Dendritic cell treated with granulocyte-macrophage colony-stimulating factor and Interleukin-4, amounts not matched to agents 40 ng/mL and 50 ng/mL, for 4 days (primary cell): ENCODE data around the gene GPR62.

Experiments used
- H3K27ac Mint-ChIP-seq: one replicate; pipeline ENCODE4 v1.8.0; 2022; ENCODE audit warnings: mild to moderate bottlenecking, mixed read lengths
- H3K27me3 Mint-ChIP-seq: one replicate; pipeline ENCODE4 v1.8.0; 2022; ENCODE audit warnings: mild to moderate bottlenecking, mixed read lengths
- H3K36me3 Mint-ChIP-seq: one replicate; pipeline ENCODE4 v1.8.0; 2022; ENCODE audit warnings: low read depth, mixed read lengths
- H3K4me1 Mint-ChIP-seq: one replicate; pipeline ENCODE4 v1.8.0; 2022; ENCODE audit warnings: low read depth, mixed read lengths
- H3K4me3 Mint-ChIP-seq: one replicate; pipeline ENCODE4 v1.8.0; 2022; ENCODE audit warnings: mild to moderate bottlenecking, moderate library complexity, mixed read lengths
- H3K9me3 Mint-ChIP-seq: one replicate; pipeline ENCODE4 v1.8.0; 2022; ENCODE audit warnings: mixed read lengths
- intact Hi-C: fragments of 100-400 bp; cut with micrococcal nuclease; formaldehyde crosslinking; loops from one replicate; pipeline ENCODE4 v1.15.0; 2022

Gene GPR62

GRCh38 chr3:51943451-51944391 is 11.5 kb upstream of the GPR62 start:
- Mint-ChIP-seq H3K36me3 (peaks cover 21% of the 10 kb centered on the region), H3K27ac (peak overlapping the region; percentile 85)

DNA sequence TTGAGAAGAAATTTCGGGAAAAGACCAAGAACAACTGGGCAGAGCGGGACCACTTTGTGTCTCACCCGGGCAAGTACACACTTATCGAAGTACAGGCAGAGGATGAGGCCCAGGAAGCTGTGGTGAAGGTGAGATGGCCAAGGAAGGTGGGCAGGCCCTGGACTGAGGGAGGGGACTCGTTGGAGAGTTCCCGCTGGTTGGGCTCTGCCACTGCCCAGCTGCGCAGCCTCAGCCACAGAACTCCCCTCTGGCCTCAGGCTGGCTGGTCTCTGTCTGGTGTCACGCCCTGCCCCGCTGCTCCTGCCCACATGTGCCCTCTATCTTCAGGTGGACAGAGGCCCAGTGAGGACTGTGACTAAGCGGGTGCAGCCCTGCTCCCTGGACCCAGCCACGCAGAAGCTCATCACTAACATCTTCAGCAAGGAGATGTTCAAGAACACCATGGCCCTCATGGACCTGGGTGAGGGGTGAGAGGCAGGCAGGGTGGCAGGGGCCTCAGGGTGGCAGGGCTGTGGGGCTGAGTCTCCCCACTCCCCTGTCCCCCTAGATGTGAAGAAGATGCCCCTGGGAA is 10.6 kb upstream of the GPR62 start:
- Mint-ChIP-seq H3K4me3 (no peak overlapping the region), H3K36me3 (peaks cover 13% of the 10 kb centered on the region), H3K4me1 (peaks cover 36% of the 10 kb centered on the region), H3K27ac (peak overlapping the region; percentile 85), H3K9me3 (no peaks in the 10 kb centered on the region), H3K27me3 (no peaks in the 10 kb centered on the region)
- intact Hi-C loops: loop anchor here (5.0 kb wide), 1 partner anchor 113 kb away; the partner anchor contains the start of gene DUSP7

More at GRCh38 chr3:51943451-51944391, 11.5 kb upstream of the GPR62 start:
- no peak overlapping the region for H3K4me3 Mint-ChIP-seq
- H3K4me1 Mint-ChIP-seq: peaks cover 43% of the 10 kb centered on the region
- no peaks in the 10 kb centered on the region for H3K27me3 Mint-ChIP-seq
- intact Hi-C loops: loop anchor here (5.0 kb wide), 1 partner anchor 114 kb away; the partner anchor contains the start of gene DUSP7
- H3K9me3 Mint-ChIP-seq: no peaks in the 10 kb centered on the region

GRCh38 chr3:51945031-51945840 is 9.9 kb upstream of the GPR62 start:
- H3K4me1 Mint-ChIP-seq: peaks cover 35% of the 10 kb centered on the region
- H3K27ac Mint-ChIP-seq: no peak overlapping the region
- intact Hi-C loops: no loop called here
- H3K27me3 Mint-ChIP-seq: no peaks in the 10 kb centered on the region
- no peaks in the 10 kb centered on the region for H3K9me3 Mint-ChIP-seq
- no peak overlapping the region for H3K4me3 Mint-ChIP-seq
- peaks cover 13% of the 10 kb centered on the region for H3K36me3 Mint-ChIP-seq

- Mint-ChIP-seq H3K36me3 (peaks cover 5% of the 10 kb centered on the region), H3K9me3 (no peaks in the 10 kb centered on the region), H3K27ac (no peak overlapping the region), H3K4me3 (no peak overlapping the region), H3K4me1 (peaks cover 26% of the 10 kb centered on the region), H3K27me3 (no peaks in the 10 kb centered on the region)
- intact Hi-C loops: no loop called here
Measured at GRCh38 chr3:51945926-51946705, 9.1 kb upstream of the GPR62 start.

GRCh38 chr3:51946796-51947195 is 8.4 kb upstream of the GPR62 start:
- H3K27me3 Mint-ChIP-seq: no peaks in the 10 kb centered on the region
- no peaks in the 10 kb centered on the region for H3K9me3 Mint-ChIP-seq
- peaks cover 5% of the 10 kb centered on the region for H3K36me3 Mint-ChIP-seq
- peaks cover 23% of the 10 kb centered on the region for H3K4me1 Mint-ChIP-seq
- H3K4me3 Mint-ChIP-seq: no peak overlapping the region
- intact Hi-C loops: no loop called here
- no peak overlapping the region for H3K27ac Mint-ChIP-seq

GRCh38 chr3:51947215-51947900 is 7.8 kb upstream of the GPR62 start:
- Mint-ChIP-seq H3K9me3 (no peaks in the 10 kb centered on the region), H3K27me3 (no peaks in the 10 kb centered on the region), H3K36me3 (peaks cover 5% of the 10 kb centered on the region), H3K4me3 (no peak overlapping the region), H3K4me1 (peaks cover 23% of the 10 kb centered on the region), H3K27ac (no peak overlapping the region)
- intact Hi-C loops: no loop called here

DNA sequence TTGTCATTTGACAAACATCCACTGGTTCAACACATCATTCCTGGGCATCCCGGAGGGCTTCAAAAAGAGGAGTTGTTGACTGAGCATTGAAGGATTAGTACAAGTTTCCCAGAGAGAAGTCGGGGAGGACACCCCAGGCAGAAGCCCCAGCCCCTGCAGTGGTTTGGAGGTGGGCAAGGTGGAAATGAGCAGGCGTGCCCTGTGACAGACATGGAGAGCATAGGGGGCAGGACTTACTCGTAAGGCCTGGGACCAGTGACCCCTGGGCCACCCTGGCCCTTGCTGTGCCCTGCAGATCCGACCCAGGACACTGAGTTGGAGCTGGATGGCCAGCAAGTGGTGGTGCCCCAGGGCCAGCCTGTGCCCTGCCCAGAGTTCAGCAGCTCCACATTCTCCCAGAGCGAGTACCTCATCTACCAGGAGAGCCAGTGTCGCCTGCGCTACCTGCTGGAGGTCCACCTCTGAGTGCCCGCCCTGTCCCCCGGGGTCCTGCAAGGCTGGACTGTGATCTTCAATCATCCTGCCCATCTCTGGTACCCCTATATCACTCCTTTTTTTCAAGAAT is 7.1 kb upstream of the GPR62 start:
- Mint-ChIP-seq H3K4me3 (no peak overlapping the region), H3K27me3 (peaks cover 3% of the 10 kb centered on the region), H3K9me3 (no peaks in the 10 kb centered on the region), H3K27ac (no peak overlapping the region), H3K36me3 (peaks cover 5% of the 10 kb centered on the region), H3K4me1 (peaks cover 20% of the 10 kb centered on the region)
- intact Hi-C loops: no loop called here

DNA sequence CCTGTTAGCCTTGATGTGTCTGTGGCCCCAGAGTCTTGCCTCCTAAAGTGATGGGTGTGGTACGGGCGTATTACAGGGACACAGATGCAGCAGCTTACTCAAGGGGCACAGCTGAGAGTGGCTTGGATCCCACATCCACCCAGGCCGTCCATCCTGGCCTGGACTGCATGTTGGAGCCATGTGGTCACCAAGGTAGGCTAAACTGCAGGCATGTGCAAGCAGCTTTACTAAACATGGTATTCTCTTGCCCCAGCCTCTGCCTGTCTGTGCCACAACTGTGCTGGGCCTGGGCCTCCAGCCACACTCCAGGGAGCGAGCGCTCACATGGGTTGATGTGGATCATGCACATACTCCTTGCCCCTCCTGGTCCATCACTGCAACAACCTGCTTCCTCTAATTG is 6.1 kb upstream of the GPR62 start:
- intact Hi-C loops: no loop called here
- Mint-ChIP-seq H3K27ac (no peak overlapping the region), H3K36me3 (peaks cover 3% of the 10 kb centered on the region)

DNA sequence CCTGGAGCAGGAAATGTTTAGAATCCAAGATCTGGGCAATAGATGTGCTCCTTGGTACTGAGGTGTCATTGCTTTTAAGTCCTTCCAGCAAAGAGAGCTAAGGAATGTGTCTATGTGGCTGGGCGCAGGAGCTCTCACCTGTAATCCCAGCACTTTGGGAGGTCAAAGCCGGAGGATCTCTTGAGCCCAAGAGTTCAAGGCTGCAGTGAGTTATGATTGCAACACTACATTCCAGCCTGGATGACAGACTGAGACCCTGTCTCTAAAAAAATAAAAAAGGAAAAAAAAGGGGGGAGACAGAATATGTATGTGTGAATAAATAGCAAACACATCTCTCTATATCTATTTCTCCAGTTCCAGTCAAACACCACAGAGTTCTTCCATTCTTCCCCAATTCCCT is 4.3 kb upstream of the GPR62 start:
- Mint-ChIP-seq H3K27ac (no peak overlapping the region), H3K4me1 (peaks cover 36% of the 10 kb centered on the region), H3K4me3 (no peak overlapping the region)

More for the DNA sequence above, 6.1 kb upstream of the GPR62 start:
- Mint-ChIP-seq H3K27me3 (peaks cover 4% of the 10 kb centered on the region), H3K9me3 (no peaks in the 10 kb centered on the region), H3K4me3 (no peak overlapping the region), H3K4me1 (peaks cover 29% of the 10 kb centered on the region)

DNA sequence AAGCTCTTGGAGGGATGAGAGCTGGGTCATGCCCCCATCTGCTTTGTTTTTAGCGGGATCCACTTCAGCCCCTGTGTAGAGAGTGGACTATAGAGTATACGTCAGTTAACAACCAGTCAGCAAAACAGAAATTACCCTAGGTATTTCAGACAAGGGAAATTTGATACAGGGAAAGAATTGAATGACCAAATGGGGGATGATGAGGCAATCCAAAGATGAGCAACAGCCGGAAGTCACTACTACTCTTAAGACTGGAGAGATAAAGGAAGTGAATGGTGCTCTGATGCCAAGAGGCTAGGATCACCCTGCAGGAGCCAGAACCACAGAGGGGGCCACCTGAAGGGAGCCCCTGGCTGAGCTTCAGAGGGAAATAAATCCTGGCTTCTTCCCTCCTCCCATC is 1.7 kb upstream of the GPR62 start:
- Mint-ChIP-seq H3K4me1 (peaks cover 49% of the 10 kb centered on the region), H3K36me3 (no peaks in the 10 kb centered on the region), H3K9me3 (no peaks in the 10 kb centered on the region), H3K4me3 (no peak overlapping the region), H3K27ac (no peak overlapping the region), H3K27me3 (peaks cover 32% of the 10 kb centered on the region)
- intact Hi-C loops: no loop called here

More for the DNA sequence above, 4.3 kb upstream of the GPR62 start:
- intact Hi-C loops: no loop called here
- Mint-ChIP-seq H3K9me3 (no peaks in the 10 kb centered on the region), H3K36me3 (no peaks in the 10 kb centered on the region), H3K27me3 (peaks cover 17% of the 10 kb centered on the region)

GRCh38 chr3:51954105-51954504 is 1.1 kb upstream of the GPR62 start:
- no peak overlapping the region for H3K27ac Mint-ChIP-seq
- H3K4me3 Mint-ChIP-seq: no peak overlapping the region
- H3K9me3 Mint-ChIP-seq: no peaks in the 10 kb centered on the region
- peaks cover 36% of the 10 kb centered on the region for H3K27me3 Mint-ChIP-seq
- peaks cover 49% of the 10 kb centered on the region for H3K4me1 Mint-ChIP-seq
- intact Hi-C loops: loop anchor here (2.0 kb wide), 1 partner anchor 15 kb away; no protein-coding TSS in a partner anchor
- no peaks in the 10 kb centered on the region for H3K36me3 Mint-ChIP-seq

- Mint-ChIP-seq H3K4me1 (peaks cover 49% of the 10 kb centered on the region), H3K36me3 (no peaks in the 10 kb centered on the region), H3K27me3 (peaks cover 42% of the 10 kb centered on the region), H3K27ac (no peak overlapping the region), H3K4me3 (no peak overlapping the region), H3K9me3 (no peaks in the 10 kb centered on the region)
- intact Hi-C loops: loop anchor here (2.0 kb wide), 1 partner anchor 14 kb away; no protein-coding TSS in a partner anchor
Measured at GRCh38 chr3:51954713-51955112, 468 bp upstream of the GPR62 start.
